Stimulated activated CD4-positive, alpha-beta T cell treated with anti-CD3 and anti-CD28 coated beads, TNF-alpha, amount 100 ng/mL, for 24 hours (primary cell): ENCODE measurements around the gene ADAMTS17.

ENCODE experiments used
- DNase-seq, 3 experiments: peaks; one replicate each; pipeline ENCODE4 v3.0.0-alpha.2; 2020; ENCODE audit warnings: low read depth in 3 of 3

Gene ADAMTS17

DNA sequence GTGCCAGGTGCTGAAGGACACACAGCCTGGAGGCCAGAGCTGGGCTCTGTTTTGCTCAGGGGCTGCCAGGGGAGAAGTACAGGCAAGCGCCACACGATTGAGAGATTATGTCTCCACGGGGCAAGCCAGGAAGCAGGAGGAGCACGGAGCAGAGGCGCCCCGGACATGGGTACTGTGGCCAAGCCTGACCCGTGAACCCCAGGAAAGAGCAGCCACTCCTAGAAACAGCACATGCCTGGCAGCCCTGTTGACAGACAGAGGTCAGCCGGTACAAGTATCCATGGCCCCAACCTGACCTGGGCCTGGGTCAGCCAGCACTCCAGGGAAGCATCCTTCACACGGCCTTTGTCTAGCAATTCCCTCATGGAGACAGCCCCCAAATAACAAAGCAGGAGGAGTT is 89.4 kb downstream of the ADAMTS17 start:
- no peak for DNase-seq

DNA sequence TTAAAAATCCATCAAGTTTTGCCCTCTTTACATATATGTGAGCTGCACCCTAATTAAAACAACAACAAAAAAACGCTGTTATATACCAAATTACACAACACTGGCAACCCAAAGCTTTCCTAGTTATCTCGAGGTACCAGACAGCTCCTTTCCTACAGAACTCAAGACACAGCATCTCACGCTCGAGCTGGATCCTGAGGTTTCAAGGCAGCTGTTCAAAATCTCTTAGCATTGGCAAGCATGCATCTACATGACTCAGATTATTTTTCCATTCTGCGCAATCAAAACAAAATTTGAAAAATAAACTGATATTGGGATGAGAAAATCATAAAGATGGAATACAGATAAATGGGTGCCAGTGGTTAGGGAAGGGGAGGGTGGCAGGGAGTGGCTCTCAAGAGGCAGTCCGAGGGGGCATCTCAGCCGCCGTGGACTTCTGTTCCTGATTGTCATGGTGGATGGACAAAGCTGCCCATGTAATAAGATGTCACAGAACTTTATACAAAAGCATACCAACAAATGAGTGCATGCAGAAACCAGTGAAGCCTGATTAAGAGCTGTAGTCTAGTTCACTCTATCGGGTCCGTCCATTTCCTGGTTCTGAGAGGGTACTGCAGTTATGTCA is 91.5 kb downstream of the ADAMTS17 start:
- no peak for DNase-seq

DNA sequence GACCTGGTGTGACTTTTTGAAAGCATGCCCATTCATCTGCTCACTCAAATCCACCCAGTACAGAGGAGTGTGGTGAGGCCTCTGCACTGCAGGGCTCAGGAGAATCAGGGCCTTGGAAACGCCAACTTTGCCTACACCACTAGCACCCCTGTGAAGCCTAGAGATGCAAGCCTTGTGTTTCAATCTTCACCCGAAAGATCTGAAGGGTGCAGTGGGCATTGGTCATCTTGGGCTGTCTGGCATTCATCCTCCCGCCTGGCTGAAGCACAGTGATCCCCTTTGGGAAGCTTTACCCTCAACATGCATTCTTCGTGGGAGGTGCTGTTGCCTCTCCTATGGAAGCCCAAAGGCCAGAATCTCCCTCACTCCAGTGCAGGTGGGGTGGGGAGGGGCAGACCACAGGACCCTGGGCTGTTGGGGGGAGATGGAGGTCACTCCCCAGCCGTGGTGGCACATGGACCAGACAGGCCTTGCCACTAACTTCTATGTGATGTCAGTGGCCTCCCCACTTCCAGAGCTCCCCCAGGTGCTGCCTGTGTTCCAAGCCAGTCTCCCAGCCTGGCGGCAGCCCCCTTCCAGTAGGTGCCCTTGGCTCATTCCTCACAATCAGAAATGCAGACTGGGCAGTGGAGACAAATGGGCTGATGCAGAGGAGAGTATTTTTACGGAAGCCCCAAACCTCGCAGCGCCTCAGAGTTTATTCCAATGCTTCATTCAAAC is 92.5 kb downstream of the ADAMTS17 start:
- DNase-seq, result no peak

DNA sequence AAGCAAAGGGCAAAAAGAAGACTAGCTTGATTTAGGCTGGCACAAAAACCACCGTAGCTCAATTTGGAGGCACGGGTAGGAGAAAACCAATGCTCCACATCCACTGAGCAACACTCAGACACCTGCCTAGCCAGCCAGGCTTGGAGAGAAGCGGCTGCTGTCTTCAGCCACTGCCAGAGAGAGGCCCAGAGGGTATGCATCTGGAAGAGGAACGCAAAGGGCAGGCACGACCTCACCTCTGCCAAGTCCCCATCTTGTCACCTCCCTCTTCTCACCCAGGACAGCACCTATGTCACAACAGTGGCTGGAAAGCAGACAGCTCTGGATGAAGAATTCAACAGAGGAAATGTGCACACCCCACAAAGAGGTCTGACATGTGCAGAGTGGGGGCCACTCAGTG is 93.5 kb downstream of the ADAMTS17 start:
- DNase-seq, result no peak

DNA sequence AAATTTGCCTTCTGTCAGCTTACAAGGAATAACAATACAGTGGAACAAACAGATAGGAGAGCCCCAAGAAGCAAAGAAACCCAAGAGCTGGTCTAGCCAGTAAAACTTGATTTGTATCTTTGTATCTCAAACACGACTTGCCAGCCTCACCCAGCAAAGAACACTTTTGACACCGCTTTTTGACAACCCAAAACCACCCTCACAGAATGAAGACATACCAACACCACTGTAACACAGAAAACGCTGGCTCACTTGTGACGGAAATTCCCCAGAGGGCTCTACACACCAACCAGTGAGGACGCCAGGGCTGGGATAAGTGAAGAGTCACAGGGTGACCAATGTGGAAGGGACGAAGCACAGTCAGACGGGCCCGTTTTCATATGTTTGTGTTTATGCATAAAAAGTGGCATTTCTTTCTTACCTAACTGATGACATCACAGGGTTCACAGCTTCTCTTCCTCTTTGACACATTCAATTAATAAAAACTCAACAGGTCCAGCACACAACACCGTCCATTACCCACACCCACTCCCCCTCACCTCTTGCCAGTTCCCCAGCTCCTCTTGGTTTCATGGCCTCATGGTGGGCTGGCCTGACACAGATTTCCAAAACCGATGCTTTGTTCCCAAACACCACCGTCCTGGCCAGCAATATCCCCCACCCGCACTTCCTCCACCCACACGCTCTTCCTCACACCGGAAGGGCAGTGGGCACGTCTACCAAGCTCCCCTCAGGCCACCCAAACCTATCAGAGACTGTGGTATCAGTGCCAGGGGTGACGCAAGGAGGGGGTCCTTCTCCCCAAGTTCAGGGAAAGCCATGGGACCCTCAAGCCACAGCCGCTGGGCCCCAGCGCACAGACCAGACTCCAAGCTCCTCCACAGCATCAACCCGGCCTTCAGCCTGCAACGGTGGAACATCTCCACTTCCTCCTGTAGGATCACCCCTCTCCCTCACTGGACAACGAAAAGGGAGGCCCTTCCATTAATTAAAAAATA is 94.2 kb downstream of the ADAMTS17 start:
- no peak for DNase-seq

DNA sequence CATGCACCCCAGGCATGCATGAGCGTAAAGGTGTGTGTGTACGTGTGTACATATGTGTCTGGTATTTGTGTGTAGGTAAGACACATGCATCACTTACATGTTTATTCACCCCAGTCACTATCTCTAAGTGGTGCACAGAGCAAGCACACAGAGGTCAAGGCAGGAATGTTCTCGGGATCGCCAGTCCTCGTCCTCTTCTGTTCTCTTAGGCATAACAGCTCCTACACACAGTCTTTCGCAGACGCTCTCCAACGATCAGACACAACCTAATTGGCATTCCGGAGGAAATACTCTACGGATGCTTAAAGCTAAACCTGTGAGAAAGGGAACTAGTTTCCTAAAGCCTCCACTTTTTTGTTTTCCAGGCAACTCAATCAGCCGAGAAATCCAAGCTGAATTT is 95.9 kb downstream of the ADAMTS17 start:
- no peak for DNase-seq

DNA sequence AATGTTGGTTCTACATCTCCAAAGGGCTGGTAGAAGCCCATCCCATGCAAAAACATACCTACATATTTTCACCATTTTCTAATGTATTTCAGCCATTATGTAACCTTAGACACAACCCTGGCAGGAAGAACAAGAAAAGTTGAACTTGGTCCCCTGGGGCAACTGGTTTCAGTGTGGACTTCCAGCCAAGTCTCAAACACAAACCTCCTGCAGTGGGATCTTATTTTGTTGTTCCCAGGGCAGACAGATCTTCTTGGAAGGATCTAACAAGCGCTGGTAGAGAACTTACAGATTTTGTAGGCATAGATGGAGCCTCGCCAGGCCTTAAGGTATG is 96.3 kb downstream of the ADAMTS17 start:
- no peak for DNase-seq

DNA sequence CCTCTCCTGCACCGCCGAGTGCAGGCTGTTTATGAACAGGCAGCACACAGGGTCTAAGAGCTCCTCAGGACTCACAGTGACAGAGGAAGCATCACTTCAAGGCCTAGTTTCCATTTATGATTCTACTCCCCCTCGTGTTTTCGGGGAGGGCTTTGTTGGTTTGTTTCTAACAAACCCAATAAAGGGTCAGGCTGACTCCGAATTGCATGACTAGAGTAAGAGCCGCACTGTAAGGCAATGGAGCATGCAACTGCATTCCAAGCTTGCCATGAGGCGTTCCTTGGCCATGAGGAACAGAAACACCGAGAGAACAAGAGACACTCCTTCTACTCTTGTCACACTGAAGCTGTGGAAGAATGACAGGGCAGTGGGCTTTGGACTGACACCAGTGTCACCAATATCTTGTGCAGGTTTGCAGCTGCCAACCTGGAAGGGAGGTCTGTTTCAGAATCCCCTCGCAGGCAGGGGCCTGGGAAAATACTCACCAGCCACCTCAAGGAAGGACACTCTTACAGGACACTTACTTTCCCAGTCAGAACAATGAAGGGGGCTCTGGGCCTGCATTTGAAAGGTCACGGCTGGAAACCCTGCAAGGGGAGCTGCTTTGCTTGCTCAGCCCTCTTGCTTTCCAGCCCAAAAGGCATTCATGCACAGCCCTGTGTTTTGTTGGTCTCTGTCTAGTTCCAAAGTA is 96.8 kb downstream of the ADAMTS17 start:
- no peak for DNase-seq

DNA sequence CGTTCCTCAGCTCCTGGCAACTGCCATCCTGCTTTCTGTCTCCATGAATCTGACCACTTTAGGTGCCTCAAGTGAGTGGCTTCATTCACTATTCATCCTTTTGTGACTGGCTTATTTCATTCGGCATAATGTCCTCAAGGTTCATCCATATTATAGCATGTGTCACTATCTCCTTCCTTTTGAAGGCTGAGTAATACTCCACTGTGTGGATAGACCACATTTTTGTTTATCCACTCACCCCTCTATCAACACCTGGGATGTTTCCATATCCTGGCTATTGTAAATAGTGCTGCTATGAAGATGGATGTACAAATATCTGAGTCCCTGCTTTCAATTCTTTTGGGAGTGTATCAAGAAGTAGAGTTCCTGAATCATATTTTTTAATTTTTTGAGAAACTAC is 98.8 kb downstream of the ADAMTS17 start:
- DNase-seq, result no peak

DNA sequence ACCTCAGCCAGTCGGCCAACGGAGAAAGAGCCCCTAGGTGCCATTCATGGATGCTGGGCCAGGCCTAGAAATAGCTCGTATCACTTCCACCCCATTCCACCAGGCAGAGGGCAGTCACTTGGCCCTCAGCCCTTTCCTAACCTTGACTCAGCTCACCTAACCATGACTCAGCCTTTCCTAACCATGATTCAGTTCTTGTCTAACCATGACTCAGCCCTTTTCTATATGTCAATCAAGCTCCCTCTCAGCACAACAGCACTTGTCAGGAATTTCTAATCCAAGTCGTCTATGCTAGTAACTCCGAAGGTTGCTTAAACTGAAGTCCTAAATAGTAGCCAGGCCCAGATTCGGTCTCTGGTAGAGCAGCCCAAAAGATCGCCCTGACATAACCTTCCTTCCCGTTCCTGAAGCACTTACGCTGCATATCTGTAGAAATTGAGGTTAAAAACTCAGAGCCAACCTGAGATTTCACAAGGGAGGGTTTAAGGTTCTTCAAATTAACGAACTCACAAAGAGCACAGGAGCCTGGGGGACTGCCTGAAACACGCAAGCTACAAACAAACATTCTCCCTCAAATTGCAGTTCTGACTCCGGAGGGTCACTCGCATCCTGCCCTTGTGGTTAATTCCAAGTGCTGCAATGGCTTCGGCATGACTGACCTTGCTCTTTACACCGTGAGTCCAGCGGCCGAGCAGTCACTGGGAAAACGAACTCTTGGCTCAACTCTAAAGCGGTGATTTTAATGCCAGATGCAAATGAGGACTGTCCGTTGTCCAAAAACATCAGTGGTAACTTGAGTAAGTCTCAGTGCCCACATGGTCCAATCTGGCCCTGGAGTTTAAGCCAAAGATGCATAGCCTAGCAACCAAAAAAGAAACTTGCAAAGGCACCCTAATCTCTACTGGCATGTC is 99.9 kb downstream of the ADAMTS17 start:
- no peak for DNase-seq

DNA sequence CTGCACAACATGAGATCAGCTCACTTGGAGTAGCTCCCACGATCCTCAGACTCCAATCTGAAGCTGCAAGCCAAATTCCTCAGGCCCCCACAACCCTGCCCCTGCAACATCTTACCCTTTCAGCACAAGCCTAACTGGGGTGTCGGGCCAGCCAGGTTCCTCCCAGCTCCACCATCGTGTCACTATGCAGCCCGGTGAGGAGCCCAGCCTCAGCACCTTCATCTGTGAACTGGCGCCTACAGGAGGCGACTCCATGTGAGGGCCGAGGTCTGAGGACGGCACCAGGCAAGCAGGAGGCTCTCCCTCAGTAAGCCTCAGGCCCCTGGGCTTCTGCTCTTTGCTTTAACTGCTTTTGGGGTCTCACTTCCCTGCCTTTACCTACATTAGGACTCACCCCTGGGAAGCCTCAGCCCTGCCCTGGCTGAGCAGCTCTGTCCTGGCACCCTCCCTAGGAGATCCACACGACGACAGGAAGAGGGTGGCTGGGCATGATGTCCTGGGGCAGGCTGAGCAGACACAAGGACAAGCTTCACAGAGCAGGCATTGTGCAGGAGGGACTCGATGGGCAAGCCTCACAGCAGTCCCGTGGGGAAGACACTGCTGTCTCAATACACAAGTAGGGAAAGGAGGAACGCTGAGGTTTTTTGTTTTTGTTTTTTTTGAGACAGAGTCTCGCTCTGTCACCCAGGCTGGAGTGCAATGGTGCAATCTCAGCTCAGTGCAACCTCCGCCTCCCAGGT is 104.6 kb downstream of the ADAMTS17 start:
- no peak for DNase-seq

DNA sequence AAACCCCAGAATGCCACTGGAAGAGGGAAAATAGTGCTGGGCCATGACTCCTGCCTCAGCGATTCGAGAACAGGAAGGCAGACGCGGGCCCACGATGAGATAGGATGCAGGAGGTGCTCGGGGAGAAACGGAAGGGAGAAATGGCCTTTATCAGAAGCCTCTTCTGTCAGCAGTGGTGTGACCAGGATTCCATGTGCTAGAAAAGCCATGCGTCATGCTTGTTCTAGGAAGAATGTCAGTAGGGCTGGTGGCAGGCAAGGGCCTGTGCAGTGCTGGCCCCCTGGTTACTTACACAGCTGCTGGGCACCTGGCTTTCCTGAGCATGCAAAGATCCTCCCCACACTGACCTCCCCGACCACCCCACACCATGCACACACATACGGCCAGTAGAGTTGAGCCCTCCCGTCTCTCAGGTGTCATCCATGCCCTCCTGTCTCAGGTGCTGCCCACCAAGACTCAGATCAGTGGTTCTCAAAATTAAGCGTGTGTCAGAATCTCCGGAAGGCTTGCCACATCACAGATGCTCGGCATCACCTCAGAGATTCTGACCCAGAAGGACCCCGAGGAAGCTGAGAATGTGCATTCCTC is 106.7 kb downstream of the ADAMTS17 start:
- no peak for DNase-seq

DNA sequence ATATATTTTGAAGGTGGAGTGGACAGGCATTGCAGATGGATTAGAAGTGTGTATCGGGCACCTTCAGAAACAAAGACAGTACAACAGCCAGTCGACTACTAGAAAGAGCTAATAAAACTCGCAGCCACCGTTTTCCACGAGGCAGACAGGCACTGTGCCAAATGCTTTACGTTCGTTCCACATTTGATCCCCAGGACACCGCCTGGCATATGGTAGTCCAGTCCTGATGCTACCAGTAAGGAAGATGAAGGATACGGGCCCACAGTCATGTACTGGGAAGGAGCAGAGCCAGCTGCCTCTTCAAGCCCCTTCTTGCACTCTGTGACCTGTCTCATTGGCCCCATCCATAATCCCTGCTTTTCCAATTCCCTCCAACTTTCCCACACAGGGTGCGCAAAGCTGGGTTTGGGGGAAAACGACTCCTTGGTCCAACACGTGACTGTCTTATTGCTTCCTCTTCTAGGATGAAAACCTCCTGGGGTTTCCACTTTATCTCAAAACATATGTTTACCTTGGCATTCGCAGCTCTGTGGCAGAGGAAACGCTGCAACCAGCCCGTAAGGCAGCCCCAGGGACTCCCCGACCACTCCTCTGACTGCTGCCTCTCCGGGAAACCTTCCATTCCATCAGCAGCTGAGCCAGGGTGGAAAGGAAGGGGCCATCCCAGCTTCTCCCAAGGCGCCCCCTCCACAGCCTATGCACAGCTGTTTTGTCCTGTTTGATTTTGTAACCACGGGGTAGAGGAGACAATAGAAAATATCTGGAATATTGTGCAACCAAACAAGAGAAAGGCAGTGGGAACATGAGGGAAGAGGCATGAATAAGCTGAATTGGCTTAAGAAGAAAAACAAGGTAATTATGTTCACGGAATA is 107.4 kb downstream of the ADAMTS17 start:
- DNase-seq, result no peak

DNA sequence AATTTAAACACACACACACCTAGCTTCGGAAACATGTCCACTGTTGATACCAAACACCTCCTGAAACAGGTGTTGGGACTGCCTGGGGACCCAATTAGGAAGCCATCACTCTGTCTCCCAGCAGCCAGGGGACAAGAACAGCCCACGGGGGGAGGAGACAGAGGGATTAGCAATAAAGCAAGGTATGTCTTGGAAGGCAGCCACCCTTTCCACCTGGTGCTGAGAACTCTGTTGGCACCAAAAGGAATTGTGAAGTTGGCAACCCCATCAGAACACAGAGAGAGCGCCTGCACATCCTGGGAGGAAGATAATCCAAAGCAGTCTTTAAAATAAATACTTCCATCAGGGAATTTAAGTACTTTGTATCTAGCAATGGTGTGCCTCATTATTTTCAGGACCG is 111.0 kb downstream of the ADAMTS17 start:
- no peak for DNase-seq

DNA sequence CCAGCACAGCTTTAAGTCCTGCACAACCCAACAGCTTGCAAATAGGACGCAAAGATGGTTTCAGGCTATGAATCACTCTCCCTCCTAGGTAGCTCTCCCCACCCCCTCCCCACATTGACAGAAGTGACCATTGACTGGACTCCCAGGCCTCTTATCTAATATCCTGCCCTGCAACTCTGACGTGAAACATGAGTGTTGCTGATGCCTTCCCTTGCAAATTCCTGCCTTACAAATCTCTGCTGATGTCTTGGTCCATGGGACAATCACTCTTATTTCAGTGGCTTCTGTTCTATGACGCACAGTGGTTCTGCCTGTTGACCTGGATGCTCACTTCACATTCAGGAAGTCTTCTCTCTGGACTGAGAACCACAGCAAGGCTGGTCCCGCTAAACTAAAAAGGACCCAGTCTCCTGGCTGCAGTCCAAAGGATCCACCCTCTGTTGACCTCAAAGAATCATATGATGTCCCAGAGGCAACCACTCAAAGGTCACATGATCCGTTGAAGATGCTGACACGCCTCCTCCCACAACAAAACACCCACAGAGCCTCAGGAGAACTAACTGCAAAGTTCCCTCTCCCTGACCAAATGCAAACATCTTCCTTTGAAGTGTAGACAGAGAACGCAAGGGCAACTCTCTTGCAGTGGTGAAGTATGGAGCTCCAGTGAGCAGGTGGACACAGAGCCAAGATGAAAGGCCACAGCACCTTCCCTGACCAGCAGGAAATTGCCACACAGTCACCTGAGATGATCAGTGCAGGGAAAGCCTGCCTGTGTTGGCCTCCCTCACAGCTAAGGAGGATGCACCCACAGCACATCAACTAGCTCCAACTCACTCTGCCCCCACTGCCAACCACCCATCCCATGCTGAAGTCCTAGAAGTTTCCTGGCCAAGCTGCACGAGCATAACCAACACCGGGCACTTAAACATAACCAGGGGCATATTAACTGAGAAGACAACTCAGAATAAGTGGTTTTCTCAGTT is 112.3 kb downstream of the ADAMTS17 start:
- DNase-seq, result no peak

DNA sequence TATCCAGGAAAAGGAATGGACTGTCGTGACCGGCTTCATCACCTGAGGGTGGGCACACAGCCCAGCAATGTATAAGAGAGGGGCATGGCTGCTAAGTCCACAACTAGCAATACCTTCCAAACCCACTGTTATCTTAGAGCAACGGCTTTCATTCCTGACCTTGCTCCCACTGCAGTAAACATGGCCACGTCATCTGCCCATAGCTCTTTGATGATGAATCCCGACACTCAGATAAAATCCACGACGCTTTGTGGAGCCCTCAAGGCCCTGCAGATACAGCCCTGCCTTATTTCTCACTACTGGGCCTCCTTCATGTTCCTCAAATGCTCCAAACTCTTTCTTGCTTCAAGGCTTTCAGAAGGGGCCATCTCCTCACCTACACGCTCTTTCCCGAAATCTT is 114.0 kb downstream of the ADAMTS17 start:
- no peak for DNase-seq

DNA sequence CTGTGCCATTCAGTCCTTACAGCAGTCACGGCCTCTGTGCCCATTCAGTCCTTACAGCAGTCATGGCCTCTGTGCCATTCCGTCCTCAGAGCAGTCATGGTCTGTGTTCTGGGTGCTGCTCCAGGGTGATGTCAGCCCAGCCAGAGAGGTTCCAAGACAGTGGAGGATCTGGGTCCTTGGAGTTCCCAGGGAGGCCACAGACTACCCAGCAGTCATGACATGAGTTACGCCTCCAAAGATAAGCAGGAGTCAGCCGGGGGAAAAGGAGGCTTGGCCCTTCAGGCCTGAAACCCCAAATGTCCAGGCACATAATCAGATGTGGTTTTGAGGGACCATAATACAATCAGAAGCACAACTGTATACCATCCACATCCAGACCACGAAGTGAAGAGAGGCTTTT is 115.7 kb downstream of the ADAMTS17 start:
- DNase-seq, result no peak
